ENCODE data around the gene MACROD1. TPM values are rescaled to one million over a fixed set of nuclear protein-coding genes. Genes with fewer than 3 reads are reported as not detected.

Gene MACROD1
- total RNA-seq, 1 donor from 2014 or later = 61.4 TPM

- intact Hi-C loops (cut with DNase I) = no loop called here
- H3K9me3 ChIP-seq = no peaks in the 10 kb centered on the region
- no peak overlapping the region for H3K27ac ChIP-seq
- TF ChIP-seq POLR2AphosphoS5 (IDR thresholded peaks at IDR 0.05; ENCODE audit: insufficient read depth in 1 of 2, low read depth in 1 of 2) (no peak), POLR2A (IDR thresholded peaks at IDR 0.05) (no peak), CTCF (IDR thresholded peaks at IDR 0.05) (no peak)
- no peak for DNase-seq (ENCODE audit: extremely low spot score in 2 of 2)
- no peak overlapping the region for H3K4me3 ChIP-seq
- H3K4me1 ChIP-seq = peaks cover 34% of the 10 kb centered on the region
- H3K27me3 ChIP-seq = no peaks in the 10 kb centered on the region
- no peaks in the 10 kb centered on the region for H3K36me3 ChIP-seq
These were observed 77.5 kb downstream of the MACROD1 start for GRCh38 chr11:64088162-64089026.

GRCh38 chr11:64086258-64087123 lies 79.4 kb downstream of the MACROD1 start:
- Histone ChIP-seq H3K4me1 (peaks cover 34% of the 10 kb centered on the region), H3K9me3 (no peaks in the 10 kb centered on the region), H3K36me3 (no peaks in the 10 kb centered on the region), H3K27me3 (no peaks in the 10 kb centered on the region), H3K27ac (peak overlapping the region; percentile 76), H3K4me3 (no peak overlapping the region)
- intact Hi-C loops (cut with DNase I) = no loop called here
- TF ChIP-seq CTCF (IDR thresholded peaks at IDR 0.05) (no peak), POLR2A (IDR thresholded peaks at IDR 0.05) (no peak), POLR2AphosphoS5 (IDR thresholded peaks at IDR 0.05; ENCODE audit: insufficient read depth in 1 of 2, low read depth in 1 of 2) (peak in 1 of 2 donors; percentile 16)
- no peak for DNase-seq (ENCODE audit: extremely low spot score in 2 of 2)

- peak overlapping the region; percentile 76 for H3K27ac ChIP-seq
- H3K4me3 ChIP-seq = no peak overlapping the region
- no peak for DNase-seq (ENCODE audit: extremely low spot score in 2 of 2)
- H3K9me3 ChIP-seq = no peaks in the 10 kb centered on the region
- no peaks in the 10 kb centered on the region for H3K27me3 ChIP-seq
- intact Hi-C loops (cut with DNase I) = no loop called here
- H3K36me3 ChIP-seq = no peaks in the 10 kb centered on the region
- TF ChIP-seq POLR2AphosphoS5 (IDR thresholded peaks at IDR 0.05; ENCODE audit: insufficient read depth in 1 of 2, low read depth in 1 of 2) (no peak), POLR2A (IDR thresholded peaks at IDR 0.05) (no peak), CTCF (IDR thresholded peaks at IDR 0.05) (no peak)
- H3K4me1 ChIP-seq = peaks cover 34% of the 10 kb centered on the region
These were observed 80.0 kb downstream of the MACROD1 start for GRCh38 chr11:64085906-64086257.

- Histone ChIP-seq H3K9me3 (no peaks in the 10 kb centered on the region), H3K36me3 (no peaks in the 10 kb centered on the region), H3K27ac (peak overlapping the region; percentile 76), H3K4me1 (peaks cover 34% of the 10 kb centered on the region), H3K27me3 (no peaks in the 10 kb centered on the region), H3K4me3 (no peak overlapping the region)
- DNase-seq (ENCODE audit: extremely low spot score in 2 of 2) = no peak
- TF ChIP-seq CTCF (IDR thresholded peaks at IDR 0.05) = no peak
- no peak for TF ChIP-seq POLR2A (IDR thresholded peaks at IDR 0.05)
- TF ChIP-seq POLR2AphosphoS5 (IDR thresholded peaks at IDR 0.05; ENCODE audit: insufficient read depth in 1 of 2, low read depth in 1 of 2) = no peak
- intact Hi-C loops (cut with DNase I) = no loop called here
These were observed 80.8 kb downstream of the MACROD1 start for GRCh38 chr11:64084951-64085710.
